ENCODE data around the gene POTED.
"Not testable (repeated sequence)": the region's sequence is repeated elsewhere in the genome, so short reads cannot be mapped to it uniquely, and the experiment has no call there.

Gene POTED
- 0 reads per million in 4 donors for total RNA-seq

- DNase-seq = not testable (repeated sequence)
Measured at GRCh38 chr21:13609477-13609876, at the start of gene POTED. Gene POTED (plus strand): TSS chr21:13609777. CDS start chr21:13610229, 452 bp downstream.

GRCh38 chr21:13650101-13650500, 40.5 kb downstream of the POTED start:
- DNase-seq = not testable (repeated sequence)

- DNase-seq = not testable (repeated sequence)
Measured at GRCh38 chr21:13651746-13652145, 42.2 kb downstream of the POTED start.

Measured in T-helper 1 cell (primary cell).